ENCODE measurements around the gene RPUSD4. TPM values are rescaled to one million over a fixed set of nuclear protein-coding genes. Genes with fewer than 3 reads are reported as not detected.
A peak's percentile ranks its signal among the peaks of the same experiment; 100 is the strongest.

RPUSD4 gene
- total RNA-seq, 1 donor, result 19.0 TPM

DNA sequence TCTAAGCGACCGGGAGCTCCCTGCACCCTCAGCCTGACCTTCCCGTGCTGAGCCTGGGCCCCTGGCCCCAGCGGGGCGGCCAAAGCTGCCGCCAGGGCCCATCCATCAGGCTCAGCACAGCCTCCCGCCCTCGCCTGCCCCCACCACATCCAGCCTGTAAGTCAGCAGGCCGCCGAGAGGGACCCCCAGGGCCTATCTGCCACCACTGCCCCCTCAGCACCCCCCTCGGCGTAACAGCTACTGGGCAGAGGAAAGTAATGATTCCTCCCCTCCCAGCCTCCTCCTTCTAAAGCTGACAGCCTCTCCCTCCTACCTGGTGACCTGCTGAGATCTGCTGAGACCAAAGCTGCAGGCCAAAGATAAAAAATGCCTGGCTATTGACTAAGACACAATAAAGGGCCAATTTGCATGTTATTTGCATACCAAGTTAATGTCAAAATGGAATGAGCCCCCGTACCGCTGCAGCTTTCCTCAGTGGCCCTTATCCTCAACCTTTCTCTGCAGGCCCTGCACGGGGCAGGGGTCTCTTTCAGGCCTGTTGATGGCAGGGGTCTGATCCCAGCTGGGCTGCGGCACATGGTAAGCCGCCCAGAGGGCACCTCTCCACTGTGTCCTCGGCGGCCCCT lies 51.6 kb downstream of the RPUSD4 start:
- no peak for TF ChIP-seq CTCF (IDR thresholded peaks at IDR 0.05; ENCODE audit: insufficient read depth, low read depth, low read length)
- no peak overlapping the region for H3K4me3 ChIP-seq (ENCODE audit: low read depth, low read length)
- DNase-seq (ENCODE audit: low read depth), result no peak

- TF ChIP-seq CTCF (IDR thresholded peaks at IDR 0.05; ENCODE audit: insufficient read depth, low read depth, low read length), result no peak
- DNase-seq (ENCODE audit: low read depth), result no peak
- H3K4me3 ChIP-seq (ENCODE audit: low read depth, low read length), result no peak overlapping the region
Measured at GRCh38 chr11:126158054-126158791, 53.2 kb downstream of the RPUSD4 start.

- no peak for TF ChIP-seq CTCF (IDR thresholded peaks at IDR 0.05; ENCODE audit: insufficient read depth, low read depth, low read length)
- no peak for DNase-seq (ENCODE audit: low read depth)
- H3K4me3 ChIP-seq (ENCODE audit: low read depth, low read length), result no peak overlapping the region
Measured at GRCh38 chr11:126157326-126158030, 54.0 kb downstream of the RPUSD4 start.

DNA sequence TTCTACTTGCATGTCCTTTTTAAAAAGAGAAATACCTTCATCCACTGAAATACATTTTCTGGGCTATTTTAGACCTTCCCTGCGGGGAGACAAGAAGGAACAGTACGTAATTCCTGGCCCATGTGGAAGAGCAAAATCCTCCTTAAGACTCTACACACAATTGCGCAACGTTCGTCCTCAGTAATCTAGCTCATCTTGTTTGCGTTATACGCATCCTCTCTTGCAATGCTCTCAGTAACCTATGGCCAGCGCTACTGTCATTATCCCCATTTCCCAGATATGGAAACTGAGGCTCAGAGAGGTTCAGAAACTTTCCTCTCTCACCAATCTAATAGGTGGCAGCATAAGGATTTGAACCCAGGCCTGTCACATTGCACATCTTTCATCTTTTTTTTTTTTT lies 54.6 kb downstream of the RPUSD4 start:
- H3K4me3 ChIP-seq (ENCODE audit: low read depth, low read length), result no peak overlapping the region
- no peak for TF ChIP-seq CTCF (IDR thresholded peaks at IDR 0.05; ENCODE audit: insufficient read depth, low read depth, low read length)
- peak; percentile 58 for DNase-seq (ENCODE audit: low read depth)

DNA sequence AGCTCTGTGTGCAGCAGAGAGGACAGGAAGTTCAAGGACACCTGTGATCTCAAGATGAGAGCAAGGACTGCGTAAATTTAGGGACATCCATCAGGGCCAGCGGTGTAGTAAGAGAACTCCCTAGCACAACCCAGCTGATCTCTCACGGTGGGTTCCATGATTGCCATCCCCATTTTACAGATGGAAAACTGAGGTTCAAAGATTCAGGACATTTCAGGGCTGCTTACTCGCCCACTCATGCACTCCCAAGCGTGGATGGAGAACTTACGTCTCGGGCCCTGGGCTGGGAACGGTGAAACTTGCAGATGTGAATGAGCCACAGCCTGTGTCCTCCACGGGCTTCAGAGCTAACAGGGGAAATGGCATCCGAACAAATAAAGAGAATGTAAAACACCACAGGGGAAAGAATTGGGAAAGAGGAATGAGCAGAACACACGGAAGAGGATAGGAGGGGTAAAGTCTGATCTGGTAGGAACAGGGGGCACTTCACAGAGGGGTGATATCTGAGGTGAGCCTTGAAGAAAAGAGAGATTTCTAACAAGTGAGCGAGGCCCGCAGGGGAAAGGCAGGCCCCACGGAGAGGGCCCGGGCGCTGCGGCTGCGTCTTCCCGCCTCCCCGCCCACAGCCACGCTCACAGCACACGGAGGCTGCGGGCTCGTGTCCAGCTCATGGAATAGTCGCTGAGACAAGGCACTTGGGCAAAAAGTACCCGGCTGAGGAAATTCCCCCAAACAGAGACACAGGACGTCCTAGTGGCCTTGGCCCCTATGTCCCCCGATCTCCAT lies 55.9 kb downstream of the RPUSD4 start:
- no peak overlapping the region for H3K4me3 ChIP-seq (ENCODE audit: low read depth, low read length)
- TF ChIP-seq CTCF (IDR thresholded peaks at IDR 0.05; ENCODE audit: insufficient read depth, low read depth, low read length), result no peak

GRCh38 chr11:126154691-126155090 lies 56.8 kb downstream of the RPUSD4 start:
- no peak for TF ChIP-seq CTCF (IDR thresholded peaks at IDR 0.05; ENCODE audit: insufficient read depth, low read depth, low read length)
- DNase-seq (ENCODE audit: low read depth), result no peak
- H3K4me3 ChIP-seq (ENCODE audit: low read depth, low read length), result no peak overlapping the region

More for the DNA sequence above, 55.9 kb downstream of the RPUSD4 start:
- DNase-seq (ENCODE audit: low read depth), result no peak
